GM19438 (cell line): ENCODE measurements around the gene OR5D18.
"Not testable (repeated sequence)": the region's sequence is repeated elsewhere in the genome, so short reads cannot be mapped to it uniquely, and the experiment has no call there.

Source experiments
- ATAC-seq: cut with Tn5 transposase; IDR thresholded peaks from one replicate; pipeline ENCODE4 v1.9.1; 2021; ENCODE audit warnings: low read depth; ENCODE audit not compliant: unreplicated experiment

The OR5D18 gene

GRCh38 chr11:55819330-55819729 is at the start of gene OR5D18:
TSS of gene OR5D18 (plus strand) at chr11:55819630. CDS start at chr11:55819630, 0 bp downstream.
- no peak for ATAC-seq

- no peak for ATAC-seq
Observed at GRCh38 chr11:55773138-55773537, 46.3 kb upstream of the OR5D18 start, which contains the start of gene OR5D13. TSS of gene OR5D13 (plus strand) at chr11:55773438. CDS start at chr11:55773438, 0 bp downstream.

GRCh38 chr11:55791606-55792005 is 27.8 kb upstream of the OR5D18 start:
- no peak for ATAC-seq

GRCh38 chr11:55793321-55793720 is 26.1 kb upstream of the OR5D18 start:
- no peak for ATAC-seq

- ATAC-seq: no peak
Observed at GRCh38 chr11:55795256-55795655, 24.2 kb upstream of the OR5D18 start, which contains the start of gene OR5D14. TSS of gene OR5D14 (plus strand) at chr11:55795556. CDS start at chr11:55795556, 0 bp downstream.

GRCh38 chr11:55806248-55806647 is 13.2 kb upstream of the OR5D18 start:
- no peak for ATAC-seq

- ATAC-seq: no peak
Observed at GRCh38 chr11:55811067-55811466, 8.4 kb upstream of the OR5D18 start, which contains the start of gene OR5L1. TSS of gene OR5L1 (plus strand) at chr11:55811367. CDS start at chr11:55811467, 100 bp downstream.

- no peak for ATAC-seq
Observed at GRCh38 chr11:55826919-55827318, 7.5 kb downstream of the OR5D18 start, which contains the start of gene OR5L2. TSS of gene OR5L2 (plus strand) at chr11:55827219. CDS start at chr11:55827219, 0 bp downstream.

- ATAC-seq: no peak
Observed at GRCh38 chr11:55838452-55838851, 19.0 kb downstream of the OR5D18 start, which contains the start of gene OR5D16. TSS of gene OR5D16 (plus strand) at chr11:55838752. CDS start at chr11:55838752, 0 bp downstream.

GRCh38 chr11:55847453-55847852 is 28.0 kb downstream of the OR5D18 start:
- no peak for ATAC-seq

GRCh38 chr11:55849037-55849436 is 29.6 kb downstream of the OR5D18 start:
- no peak for ATAC-seq

GRCh38 chr11:55852141-55852540 is 32.7 kb downstream of the OR5D18 start:
- ATAC-seq: no peak

GRCh38 chr11:55854704-55855103 is 35.3 kb downstream of the OR5D18 start:
- ATAC-seq: no peak

GRCh38 chr11:55867354-55867753 is 47.9 kb downstream of the OR5D18 start:
- not testable (repeated sequence) for ATAC-seq
